GM18868 (cell line): ENCODE measurements around the gene HACD2.
A peak's percentile ranks its signal among the peaks of the same experiment; 100 is the strongest.
"Not testable (repeated sequence)": the region's sequence is repeated elsewhere in the genome, so short reads cannot be mapped to it uniquely, and the experiment has no call there.

Experiments
- ATAC-seq: cut with Tn5 transposase; IDR thresholded peaks from one replicate; pipeline ENCODE4 v1.9.1; 2021; ENCODE audit warnings: mild to moderate bottlenecking, moderate library complexity; ENCODE audit not compliant: unreplicated experiment

HACD2 gene

GRCh38 chr3:123611674-123612073 is 26.8 kb upstream of the HACD2 start:
- ATAC-seq, result not testable (repeated sequence)

- ATAC-seq, result no peak
Observed at GRCh38 chr3:123611082-123611481, 26.2 kb upstream of the HACD2 start.

GRCh38 chr3:123610331-123610730 is 25.5 kb upstream of the HACD2 start:
- ATAC-seq, result peak; percentile 94

- ATAC-seq, result no peak
Observed at GRCh38 chr3:123609063-123609462, 24.2 kb upstream of the HACD2 start.

- no peak for ATAC-seq
Observed at GRCh38 chr3:123608263-123608937, 23.5 kb upstream of the HACD2 start.

- no peak for ATAC-seq
Observed at GRCh38 chr3:123606527-123606926, 21.7 kb upstream of the HACD2 start.

GRCh38 chr3:123605789-123606234 is 21.0 kb upstream of the HACD2 start:
- ATAC-seq, result peak; percentile 64

GRCh38 chr3:123603153-123603552 is 18.3 kb upstream of the HACD2 start:
- not testable (repeated sequence) for ATAC-seq

- ATAC-seq, result no peak
Observed at GRCh38 chr3:123602325-123602724, 17.5 kb upstream of the HACD2 start.

GRCh38 chr3:123600863-123601262 is 16.0 kb upstream of the HACD2 start:
- ATAC-seq, result not testable (repeated sequence)

- no peak for ATAC-seq
Observed at GRCh38 chr3:123597561-123597960, 12.7 kb upstream of the HACD2 start.

GRCh38 chr3:123595396-123596180 is 10.7 kb upstream of the HACD2 start:
- no peak for ATAC-seq

- ATAC-seq, result no peak
Observed at GRCh38 chr3:123593381-123593780, 8.5 kb upstream of the HACD2 start.

- ATAC-seq, result no peak
Observed at GRCh38 chr3:123590685-123591450, 6.0 kb upstream of the HACD2 start.

GRCh38 chr3:123587401-123587800 is 2.5 kb upstream of the HACD2 start:
- no peak for ATAC-seq

- ATAC-seq, result no peak
Observed at GRCh38 chr3:123586968-123587367, 2.1 kb upstream of the HACD2 start.

- no peak for ATAC-seq
Observed at GRCh38 chr3:123586131-123586530, 1.3 kb upstream of the HACD2 start.

- ATAC-seq, result peak; percentile 33
Observed at GRCh38 chr3:123584284-123584987, 417 bp downstream of the HACD2 start.

- ATAC-seq, result no peak
Observed at GRCh38 chr3:123583561-123583960, 1.3 kb downstream of the HACD2 start.

- ATAC-seq, result no peak
Observed at GRCh38 chr3:123582315-123582714, 2.5 kb downstream of the HACD2 start.

- peak; percentile 80 for ATAC-seq
Observed at GRCh38 chr3:123576122-123576521, 8.7 kb downstream of the HACD2 start.
